Measurements from ENCODE around the gene EDN3.

- TF ChIP-seq POLR2A (IDR thresholded peaks at IDR 0.05; ENCODE audit: control extremely low read depth in 1 of 2, low read depth in 2 of 2, low read length in 2 of 2) = no peak
- TF ChIP-seq CTCF (IDR thresholded peaks at IDR 0.05; ENCODE audit: control extremely low read depth in 1 of 3, insufficient read depth in 1 of 3, low read depth in 1 of 3, low read length in 3 of 3) = no peak
- no peak for TF ChIP-seq EZH2 (IDR thresholded peaks at IDR 0.05; ENCODE audit: low read depth, low read length, severe bottlenecking)
- TF ChIP-seq CREB1 (IDR thresholded peaks at IDR 0.05) = no peak
- TF ChIP-seq RAD21 (IDR thresholded peaks at IDR 0.05 in 1 of 2, conservative IDR thresholded peaks at IDR 0.05 in 1 of 2; ENCODE audit: low read depth in 2 of 2, low read length in 2 of 2) = no peak
- TF ChIP-seq TAF1 (IDR thresholded peaks at IDR 0.05; ENCODE audit: low read depth, low read length) = no peak
- TF ChIP-seq SRF (IDR thresholded peaks at IDR 0.05; ENCODE audit: low read depth, low read length) = no peak
- no peak for TF ChIP-seq USF2 (IDR thresholded peaks at IDR 0.05; ENCODE audit: low read length)
- no peak for TF ChIP-seq EP300 (IDR thresholded peaks at IDR 0.05; ENCODE audit: borderline replicate concordance in 1 of 2, low read depth in 2 of 2, low read length in 2 of 2)
These were observed 35.0 kb downstream of the EDN3 start for GRCh38 chr20:59335377-59335776.
